ENCODE measurements around the gene RNASE1.

The RNASE1 gene

DNA sequence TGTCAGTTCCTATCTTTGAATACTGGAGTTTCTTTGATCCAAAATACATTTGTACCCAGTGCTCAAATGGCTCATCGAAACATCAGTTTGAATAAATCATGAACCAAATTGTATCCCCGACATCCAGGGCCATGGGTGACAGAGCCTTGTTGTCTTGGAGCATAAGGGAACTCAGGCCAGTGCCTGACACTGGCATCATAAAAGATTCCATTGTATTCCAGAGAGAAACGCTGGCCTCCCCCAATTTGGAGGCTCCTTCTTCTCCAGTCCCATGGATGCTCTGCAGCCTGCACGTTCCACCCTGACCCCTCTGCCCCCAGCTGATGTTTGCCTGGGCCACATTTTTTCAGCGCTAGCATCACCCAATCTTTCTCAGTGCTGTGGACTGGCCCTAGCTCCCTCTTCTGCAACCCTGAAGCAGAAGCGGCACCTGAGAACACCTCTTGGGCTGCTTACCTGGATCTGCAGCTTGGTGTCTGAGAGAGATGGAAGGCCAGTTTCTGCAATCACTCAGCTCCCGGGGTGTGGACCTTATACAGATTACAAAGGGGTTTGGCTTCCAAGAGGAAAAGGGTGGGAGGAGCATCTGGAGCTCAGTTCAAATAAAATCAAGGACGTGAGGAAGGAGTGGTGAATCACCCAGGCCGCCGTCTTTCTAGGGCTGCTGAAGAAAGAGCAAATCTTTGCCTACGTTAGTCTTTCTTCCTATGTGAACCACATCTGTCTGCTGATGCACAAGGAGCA lies at the start of gene RNASE1:
RNASE1 (minus strand) TSS at position 504 of the 744 bp plus-strand sequence. CDS start 776 bp downstream, outside the sequence.
- DNase-seq (ENCODE audit: low read depth): no peak
- in situ Hi-C loops (cut with HindIII; ENCODE audit: low sequenced_read_pairs): no loop called here
- TF ChIP-seq, protein P1, sequence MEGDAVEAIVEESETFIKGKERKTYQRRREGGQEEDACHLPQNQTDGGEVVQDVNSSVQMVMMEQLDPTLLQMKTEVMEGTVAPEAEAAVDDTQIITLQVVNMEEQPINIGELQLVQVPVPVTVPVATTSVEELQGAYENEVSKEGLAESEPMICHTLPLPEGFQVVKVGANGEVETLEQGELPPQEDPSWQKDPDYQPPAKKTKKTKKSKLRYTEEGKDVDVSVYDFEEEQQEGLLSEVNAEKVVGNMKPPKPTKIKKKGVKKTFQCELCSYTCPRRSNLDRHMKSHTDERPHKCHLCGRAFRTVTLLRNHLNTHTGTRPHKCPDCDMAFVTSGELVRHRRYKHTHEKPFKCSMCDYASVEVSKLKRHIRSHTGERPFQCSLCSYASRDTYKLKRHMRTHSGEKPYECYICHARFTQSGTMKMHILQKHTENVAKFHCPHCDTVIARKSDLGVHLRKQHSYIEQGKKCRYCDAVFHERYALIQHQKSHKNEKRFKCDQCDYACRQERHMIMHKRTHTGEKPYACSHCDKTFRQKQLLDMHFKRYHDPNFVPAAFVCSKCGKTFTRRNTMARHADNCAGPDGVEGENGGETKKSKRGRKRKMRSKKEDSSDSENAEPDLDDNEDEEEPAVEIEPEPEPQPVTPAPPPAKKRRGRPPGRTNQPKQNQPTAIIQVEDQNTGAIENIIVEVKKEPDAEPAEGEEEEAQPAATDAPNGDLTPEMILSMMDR (IDR thresholded peaks at IDR 0.05; ENCODE audit: low read depth, low read length, missing control alignments): no peak
- H3K4me3 ChIP-seq (ENCODE audit: low read depth, low read length): no peak within 1 kb of the TSS

DNA sequence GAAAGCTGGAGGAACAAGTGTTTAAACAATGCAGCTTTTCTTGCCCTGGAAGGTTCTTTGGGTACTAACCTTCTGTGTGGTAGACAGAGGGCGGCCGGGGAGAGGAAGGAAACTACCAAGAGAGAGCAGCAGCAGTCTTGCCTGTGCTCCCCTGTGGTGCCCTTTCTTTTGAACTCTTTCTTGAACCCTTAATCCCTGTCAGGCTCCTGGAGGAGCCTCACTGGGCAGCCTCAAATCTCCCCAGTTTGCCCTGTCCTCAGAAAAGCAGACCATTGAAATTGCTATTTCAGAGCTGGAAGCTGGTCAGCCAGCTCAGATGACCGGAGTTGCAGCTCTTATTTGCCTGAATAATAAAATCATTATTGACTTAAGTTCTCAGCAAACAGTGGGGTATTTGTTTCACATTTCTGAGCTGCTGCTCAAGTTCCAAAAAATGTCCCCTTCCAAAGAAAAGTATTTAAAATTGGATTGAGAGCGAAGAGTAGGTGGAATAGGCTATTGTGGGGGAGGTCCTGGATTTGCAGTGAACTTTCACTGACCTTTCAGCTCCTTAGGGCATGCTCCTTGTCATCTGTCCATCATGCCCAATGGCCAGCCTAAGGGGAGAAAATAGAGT lies 46.4 kb upstream of the RNASE1 start:
- no peak for DNase-seq (ENCODE audit: low read depth)
- H3K4me3 ChIP-seq (ENCODE audit: low read depth, low read length): no peak overlapping the region
- TF ChIP-seq, protein P1 (IDR thresholded peaks at IDR 0.05; ENCODE audit: low read depth, low read length, missing control alignments): no peak
- in situ Hi-C loops (cut with HindIII; ENCODE audit: low sequenced_read_pairs): no loop called here

DNA sequence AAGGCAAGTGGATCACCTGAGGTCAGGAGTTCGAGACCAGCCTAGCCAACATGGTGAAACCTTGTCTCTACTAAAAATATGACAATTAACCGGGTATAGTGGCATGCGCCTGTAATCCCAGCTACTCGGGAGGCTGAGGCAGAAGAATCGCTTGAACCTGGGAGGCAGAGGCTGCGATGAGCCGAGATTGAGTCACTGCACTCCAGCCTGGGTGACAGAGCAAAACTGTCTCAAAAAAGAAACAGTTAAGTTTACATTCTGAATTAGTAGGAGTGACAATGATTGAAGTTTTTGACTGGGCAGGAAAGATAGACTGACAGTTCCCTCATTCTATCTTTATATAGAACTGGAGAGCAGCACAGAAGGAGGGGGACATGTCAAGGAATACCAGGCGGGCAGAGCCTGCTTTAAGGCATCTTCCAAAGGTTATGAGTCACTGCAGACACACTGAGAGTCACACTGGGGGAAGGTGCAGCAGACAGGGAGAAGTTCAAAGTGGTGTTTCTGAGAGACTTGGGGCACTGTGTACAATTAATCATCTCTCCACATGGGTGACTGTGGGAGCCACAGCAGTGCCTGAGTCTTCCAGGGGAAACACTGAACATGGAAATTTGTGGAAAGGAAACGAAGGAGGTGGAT lies 45.8 kb upstream of the RNASE1 start:
- in situ Hi-C loops (cut with HindIII; ENCODE audit: low sequenced_read_pairs): no loop called here
- TF ChIP-seq, protein P1 (IDR thresholded peaks at IDR 0.05; ENCODE audit: low read depth, low read length, missing control alignments): no peak
- DNase-seq (ENCODE audit: low read depth): no peak
- H3K4me3 ChIP-seq (ENCODE audit: low read depth, low read length): no peak overlapping the region

DNA sequence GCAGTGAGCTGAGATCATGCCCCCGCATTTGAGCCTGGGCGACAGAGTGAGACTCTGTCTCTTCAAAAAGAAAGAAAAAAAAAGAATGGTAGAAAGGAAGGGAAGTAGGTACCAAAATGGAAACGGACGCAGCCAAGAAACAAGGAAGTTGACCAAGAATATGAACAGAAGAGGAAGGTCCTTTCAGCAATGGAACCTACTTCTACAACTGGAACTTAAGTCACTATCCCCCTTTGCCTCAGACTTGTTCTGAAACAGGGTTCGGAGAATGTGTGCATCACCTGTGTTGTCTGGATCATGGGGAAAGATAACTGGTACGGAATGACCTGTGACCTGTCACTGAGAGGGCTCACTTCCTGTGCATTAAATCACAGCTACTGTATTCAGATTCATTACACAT lies 43.9 kb upstream of the RNASE1 start:
- in situ Hi-C loops (cut with HindIII; ENCODE audit: low sequenced_read_pairs): no loop called here
- DNase-seq (ENCODE audit: low read depth): no peak
- H3K4me3 ChIP-seq (ENCODE audit: low read depth, low read length): no peak overlapping the region
- TF ChIP-seq, protein P1 (IDR thresholded peaks at IDR 0.05; ENCODE audit: low read depth, low read length, missing control alignments): no peak

DNA sequence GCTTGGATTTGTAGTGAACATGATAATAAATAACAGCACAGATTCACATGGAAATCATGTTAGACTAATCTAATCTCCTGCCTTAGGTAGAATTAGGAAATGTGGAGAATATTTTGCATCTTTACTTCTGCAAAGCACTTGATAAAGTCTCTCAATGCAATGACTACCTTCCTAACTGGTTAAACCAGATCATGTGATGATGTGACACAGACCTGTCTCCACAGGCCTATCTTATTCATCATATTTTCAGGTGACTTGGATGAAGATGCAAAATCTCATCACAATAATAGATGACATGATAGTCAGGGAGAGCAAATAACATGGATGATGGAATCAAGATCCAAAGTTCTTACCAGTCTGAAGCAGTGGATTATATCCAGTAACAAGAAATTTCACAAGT lies 38.5 kb upstream of the RNASE1 start:
- H3K4me3 ChIP-seq (ENCODE audit: low read depth, low read length): no peak overlapping the region
- TF ChIP-seq, protein P1 (IDR thresholded peaks at IDR 0.05; ENCODE audit: low read depth, low read length, missing control alignments): no peak
- no peak for DNase-seq (ENCODE audit: low read depth)
- in situ Hi-C loops (cut with HindIII; ENCODE audit: low sequenced_read_pairs): no loop called here

DNA sequence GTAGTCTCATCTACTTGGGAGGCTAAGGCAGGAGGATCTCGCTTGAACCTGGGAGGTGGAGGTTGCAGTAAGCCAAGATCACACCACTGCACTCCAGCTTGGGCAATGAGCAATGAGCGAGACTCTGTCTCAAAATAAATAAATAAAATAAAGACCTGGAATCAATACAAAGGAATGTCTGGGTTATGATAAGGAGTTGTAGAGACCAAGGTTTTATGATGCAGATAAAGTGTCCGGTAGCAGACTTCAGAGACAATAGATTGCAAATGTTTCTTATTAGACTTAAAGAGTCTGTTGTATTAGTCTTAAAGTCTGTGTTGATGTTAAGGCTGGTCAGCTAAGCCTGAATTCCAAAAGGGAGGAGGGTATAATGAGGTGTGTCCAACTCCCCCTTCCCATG lies 35.2 kb upstream of the RNASE1 start:
- no peak for DNase-seq (ENCODE audit: low read depth)
- in situ Hi-C loops (cut with HindIII; ENCODE audit: low sequenced_read_pairs): no loop called here
- no peak overlapping the region for H3K4me3 ChIP-seq (ENCODE audit: low read depth, low read length)
- TF ChIP-seq, protein P1 (IDR thresholded peaks at IDR 0.05; ENCODE audit: low read depth, low read length, missing control alignments): no peak
